Natural killer cell (primary cell): ENCODE data around the gene LRP1-AS. TPM values are rescaled to one million over a fixed set of nuclear protein-coding genes. Genes with fewer than 3 reads are reported as not detected.
A peak's percentile ranks its signal among the peaks of the same experiment; 100 is the strongest.

Source experiments
- ATAC-seq, 3 donors: fragments of 150-1000 bp in 2 of 3; fragments of 200-7000 bp in 1 of 3; cut with Tn5 transposase; 1 replicate in 1 of 3; 2 replicates in 2 of 3; pipeline ENCODE4 v1.10.0; 2021; ENCODE audit warnings: mild to moderate bottlenecking in 2 of 3, moderate library complexity in 2 of 3
- DNase-seq, 2 donors: peaks; one replicate each; pipeline versions ENCODE4 v3.0.0 to v3.0.0-alpha.2; 2013 to 2021; ENCODE audit warnings: mixed read lengths in 1 of 2
- H3K27ac ChIP-seq: one replicate; pipeline ENCODE4 v1.5.1; 2013; ENCODE audit warnings: mild to moderate bottlenecking, low read length
- H3K27me3 ChIP-seq: one replicate; pipeline ENCODE4 v1.6.1; 2013; ENCODE audit warnings: low read length; ENCODE audit not compliant: control insufficient read depth, insufficient read depth
- H3K36me3 ChIP-seq: one replicate; pipeline ENCODE4 v1.6.1; 2013; ENCODE audit warnings: low read length; ENCODE audit not compliant: control insufficient read depth, insufficient read depth
- H3K4me1 ChIP-seq: one replicate; pipeline ENCODE4 v1.6.1; 2013; ENCODE audit warnings: low read length; ENCODE audit not compliant: control insufficient read depth, insufficient read depth
- H3K4me3 ChIP-seq: one replicate; pipeline ENCODE4 v1.5.1; 2013; ENCODE audit warnings: low read length
- H3K9me3 ChIP-seq: one replicate; pipeline ENCODE4 v1.6.1; 2013; ENCODE audit warnings: low read length; ENCODE audit not compliant: control insufficient read depth, insufficient read depth
- H3K27ac Mint-ChIP-seq, 2 donors: one replicate each; pipeline ENCODE4 v1.8.0; 2022; ENCODE audit warnings: mild to moderate bottlenecking in 2 of 2, mixed read lengths in 2 of 2, moderate library complexity in 1 of 2
- H3K27me3 Mint-ChIP-seq, 2 donors: one replicate each; pipeline ENCODE4 v1.8.0; 2022; ENCODE audit warnings: low read depth in 2 of 2, mixed read lengths in 2 of 2
- H3K36me3 Mint-ChIP-seq: one replicate; pipeline ENCODE4 v1.8.0; 2022; ENCODE audit warnings: mixed read lengths
- H3K4me1 Mint-ChIP-seq, 2 donors: one replicate each; pipeline ENCODE4 v1.8.0; 2022; ENCODE audit warnings: mixed read lengths in 2 of 2
- H3K4me3 Mint-ChIP-seq: one replicate; pipeline ENCODE4 v1.8.0; 2022; ENCODE audit warnings: mild to moderate bottlenecking, moderate library complexity, mixed read lengths
- H3K9me3 Mint-ChIP-seq, 2 donors: one replicate each; pipeline ENCODE4 v1.8.0; 2022; ENCODE audit warnings: mixed read lengths in 2 of 2
- WGBS: methylation state at CpG from one replicate; pipeline ENCODE4 v1.1.7; 2013; ENCODE audit warnings: missing lambda C conversion rate; ENCODE audit not compliant: insufficient coverage; 5-methylcytosine and 5-hydroxymethylcytosine counted together
- intact Hi-C: fragments of 100-400 bp; cut with micrococcal nuclease; formaldehyde crosslinking; loops from one replicate; pipeline ENCODE4 v1.14.2; 2022
- total RNA-seq, 4 donors: library from RNA; stranded (reverse); fragments of 120-200 nt in 1 of 4; gene quantifications; one replicate each; pipeline versions ENCODE4 v1.2.3 to v1.2.4, GENCODE V29; 2013 to 2022
- TF ChIP-seq, protein P1 (sequence below): fragments of 200-600 bp; IDR thresholded peaks from one replicate; pipeline ENCODE4 v1.8.0; 2022; ENCODE audit warnings: antibody characterized with exemption

The LRP1-AS gene
- total RNA-seq, 3 donors from 2014 or later (not counting 1 experiment from before 2014, with no cell fraction given): not detected

GRCh38 chr12:57128519-57129247 lies 18.7 kb downstream of the LRP1-AS start:
- peak overlapping the region; percentile 57 for H3K4me3 Mint-ChIP-seq
- Histone ChIP-seq H3K4me1 (peaks cover 23% of the 10 kb centered on the region), H3K9me3 (no peaks in the 10 kb centered on the region), H3K36me3 (no peaks in the 10 kb centered on the region), H3K27ac (no peak overlapping the region), H3K4me3 (peak overlapping the region; percentile 87), H3K27me3 (peaks cover 22% of the 10 kb centered on the region)
- intact Hi-C loops: no loop called here
- H3K27ac Mint-ChIP-seq: peak overlapping the region in 1 of 2 donors; percentile 66
- peaks cover 23 to 37% of the 10 kb centered on the region in 2 donors for H3K27me3 Mint-ChIP-seq
- H3K36me3 Mint-ChIP-seq: no peaks in the 10 kb centered on the region
- TF ChIP-seq, protein P1, sequence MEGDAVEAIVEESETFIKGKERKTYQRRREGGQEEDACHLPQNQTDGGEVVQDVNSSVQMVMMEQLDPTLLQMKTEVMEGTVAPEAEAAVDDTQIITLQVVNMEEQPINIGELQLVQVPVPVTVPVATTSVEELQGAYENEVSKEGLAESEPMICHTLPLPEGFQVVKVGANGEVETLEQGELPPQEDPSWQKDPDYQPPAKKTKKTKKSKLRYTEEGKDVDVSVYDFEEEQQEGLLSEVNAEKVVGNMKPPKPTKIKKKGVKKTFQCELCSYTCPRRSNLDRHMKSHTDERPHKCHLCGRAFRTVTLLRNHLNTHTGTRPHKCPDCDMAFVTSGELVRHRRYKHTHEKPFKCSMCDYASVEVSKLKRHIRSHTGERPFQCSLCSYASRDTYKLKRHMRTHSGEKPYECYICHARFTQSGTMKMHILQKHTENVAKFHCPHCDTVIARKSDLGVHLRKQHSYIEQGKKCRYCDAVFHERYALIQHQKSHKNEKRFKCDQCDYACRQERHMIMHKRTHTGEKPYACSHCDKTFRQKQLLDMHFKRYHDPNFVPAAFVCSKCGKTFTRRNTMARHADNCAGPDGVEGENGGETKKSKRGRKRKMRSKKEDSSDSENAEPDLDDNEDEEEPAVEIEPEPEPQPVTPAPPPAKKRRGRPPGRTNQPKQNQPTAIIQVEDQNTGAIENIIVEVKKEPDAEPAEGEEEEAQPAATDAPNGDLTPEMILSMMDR: no peak
- ATAC-seq: no peak
- WGBS: 10% methylated on average over 18 of the region's 35 CpGs
- DNase-seq: no peak
- peaks cover 11 to 20% of the 10 kb centered on the region in 2 donors for H3K4me1 Mint-ChIP-seq
- H3K9me3 Mint-ChIP-seq: no peaks in the 10 kb centered on the region

DNA sequence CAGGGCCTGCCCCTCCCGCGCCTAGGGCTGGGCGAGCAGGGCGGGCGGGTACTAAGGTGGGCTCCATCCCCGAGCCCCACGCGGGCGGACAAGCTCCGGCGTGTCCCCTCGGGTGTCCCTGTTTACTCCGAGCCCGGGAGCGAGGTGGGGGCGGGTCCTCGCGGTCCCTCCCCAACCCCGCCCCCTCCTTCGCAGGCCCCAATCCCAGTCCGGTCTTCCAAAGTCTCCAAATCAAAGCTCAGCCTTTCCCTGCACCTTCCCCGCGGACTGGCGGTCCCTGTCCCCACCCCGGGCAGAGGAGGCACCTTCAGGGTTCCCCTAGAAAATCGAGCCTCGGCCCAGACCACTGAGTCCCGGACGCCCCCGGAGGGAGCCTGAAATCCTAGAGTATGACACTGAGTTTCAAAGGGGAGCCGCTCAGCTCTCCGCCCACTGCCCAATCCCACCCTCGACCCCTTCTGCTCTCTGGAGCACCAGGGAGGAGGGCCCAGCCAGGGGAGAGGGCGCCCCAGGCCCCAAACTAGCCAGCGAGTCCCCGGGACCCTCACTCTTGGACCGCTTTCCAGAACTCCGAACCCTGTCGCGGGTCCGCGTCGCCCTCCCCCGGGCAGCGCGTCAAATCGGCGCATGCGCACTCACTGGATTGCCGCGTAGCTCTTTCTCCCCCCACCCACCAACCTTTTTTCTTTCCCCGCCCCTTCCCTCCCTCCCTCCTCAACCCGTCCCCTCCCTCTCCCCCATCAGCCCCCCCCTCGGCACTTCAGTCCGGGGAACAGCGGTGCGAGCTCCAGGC lies 19.5 kb downstream of the LRP1-AS start, which contains the start of gene LRP1:
LRP1 (plus strand) TSS at position 758 of the 793 bp plus-strand sequence. CDS start 482 bp downstream, outside the sequence.
- Histone ChIP-seq H3K4me1 (peaks cover 23% of the 10 kb centered on the region), H3K36me3 (no peaks in the 10 kb centered on the region), H3K27ac (no peak within 1 kb of the TSS), H3K9me3 (no peaks in the 10 kb centered on the region), H3K27me3 (peaks cover 22% of the 10 kb centered on the region), H3K4me3 (peak within 1 kb of the TSS; percentile 87)
- TF ChIP-seq, protein P1: no peak
- peak; percentile 50 to 92 for DNase-seq
- intact Hi-C loops: no loop called here
- WGBS: under 1% methylated on average over 52 of the region's 57 CpGs
- Mint-ChIP-seq H3K9me3 (no peaks in the 10 kb centered on the region), H3K27me3 (peaks cover 23 to 37% of the 10 kb centered on the region in 2 donors), H3K4me1 (peaks cover 11 to 20% of the 10 kb centered on the region in 2 donors), H3K4me3 (peak within 1 kb of the TSS; percentile 92), H3K27ac (peak within 1 kb of the TSS in 1 of 2 donors; percentile 66), H3K36me3 (no peaks in the 10 kb centered on the region)
- peak; percentile 49 to 79 (median 64) for ATAC-seq

DNA sequence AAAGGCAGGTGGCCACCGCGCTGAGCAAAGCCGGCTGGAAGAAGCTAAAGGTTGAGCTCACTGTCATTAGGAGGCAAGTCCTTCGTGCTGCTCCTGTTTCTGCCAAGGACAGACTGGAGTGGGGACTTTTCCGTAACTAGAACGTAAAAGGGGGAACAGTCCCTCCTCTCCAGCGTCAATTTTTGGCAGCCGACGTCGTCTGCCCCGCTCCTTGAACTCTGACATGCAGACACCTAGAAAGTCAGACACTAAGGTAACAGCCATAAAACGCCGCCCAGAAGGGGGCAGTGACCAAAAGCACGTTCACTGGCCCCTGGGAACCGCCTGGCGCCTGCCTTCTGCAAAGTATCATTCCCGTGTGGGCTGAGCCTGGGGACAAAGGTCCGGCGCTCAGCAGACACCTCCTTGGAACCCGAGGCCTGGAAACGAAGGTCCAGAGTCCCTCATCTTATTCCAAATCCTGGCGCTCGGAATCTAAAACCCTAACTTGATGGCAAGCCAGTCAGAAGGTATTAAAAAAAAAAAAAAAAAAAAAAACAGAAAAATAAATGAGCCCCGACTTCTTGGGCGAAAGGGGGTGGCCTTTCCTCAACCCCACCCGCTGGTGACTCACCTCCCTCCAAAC lies 20.2 kb downstream of the LRP1-AS start:
- no peaks in the 10 kb centered on the region for H3K9me3 Mint-ChIP-seq

More for the DNA sequence above, 20.2 kb downstream of the LRP1-AS start:
- intact Hi-C loops: no loop called here
- DNase-seq (peak; percentile 44 to 72), ATAC-seq (peak in 2 of 3 donors; percentile 32 to 66)
- Mint-ChIP-seq H3K36me3 (no peaks in the 10 kb centered on the region), H3K4me3 (peak overlapping the region; percentile 92), H3K27ac (peak overlapping the region in 1 of 2 donors; percentile 66), H3K4me1 (peaks cover 11 to 20% of the 10 kb centered on the region in 2 donors), H3K27me3 (peaks cover 23 to 33% of the 10 kb centered on the region in 2 donors)
- H3K4me1 ChIP-seq: peaks cover 23% of the 10 kb centered on the region
- peaks cover 22% of the 10 kb centered on the region for H3K27me3 ChIP-seq
- no peaks in the 10 kb centered on the region for H3K36me3 ChIP-seq
- WGBS: 9% methylated on average over 26 of the region's 26 CpGs
- no peak overlapping the region for H3K27ac ChIP-seq
- TF ChIP-seq, protein P1: no peak
- H3K9me3 ChIP-seq: no peaks in the 10 kb centered on the region
- peak overlapping the region; percentile 87 for H3K4me3 ChIP-seq
